Measurements from ENCODE around the gene PSMG4.

- TF ChIP-seq CTCF (IDR thresholded peaks at IDR 0.05 in 2 of 3, conservative IDR thresholded peaks at IDR 0.05 in 1 of 3; ENCODE audit: insufficient read depth in 2 of 3, low read depth in 1 of 3, low read length in 3 of 3) (no peak), HCFC1 (IDR thresholded peaks at IDR 0.05; ENCODE audit: low read depth, low read length) (no peak), MAX (CRISPR knock-in tag; IDR thresholded peaks at IDR 0.05) (no peak), ZNF124 (CRISPR knock-in tag; IDR thresholded peaks at IDR 0.05) (no peak), CBFA2T2 (conservative IDR thresholded peaks at IDR 0.05) (no peak), ZNF551 (CRISPR knock-in tag; IDR thresholded peaks at IDR 0.05) (no peak), BHLHE40 (IDR thresholded peaks at IDR 0.05; ENCODE audit: low read length) (no peak), CEBPB (tag; IDR thresholded peaks at IDR 0.05) (no peak), ATF2 (CRISPR knock-in tag; IDR thresholded peaks at IDR 0.05) (no peak), ATF6 (CRISPR knock-in tag; IDR thresholded peaks at IDR 0.05) (no peak), HNRNPK (IDR thresholded peaks at IDR 0.05; ENCODE audit: low read depth, low read length, poor library complexity, severe bottlenecking) (no peak)
Observed at GRCh38 chr6:3296078-3296477, 37.3 kb downstream of the PSMG4 start.
